LoVo (cell line): Measurements from ENCODE around the gene OR51M1.
A peak's percentile ranks its signal among the peaks of the same experiment; 100 is the strongest.
"Not testable (repeated sequence)": the region's sequence is repeated elsewhere in the genome, so short reads cannot be mapped to it uniquely, and the experiment has no call there.

Source experiments
- DNase-seq: peaks from one replicate; pipeline ENCODE4 v3.0.0-alpha.2; 2016; ENCODE audit warnings: low spot score

The OR51M1 gene, protein sequence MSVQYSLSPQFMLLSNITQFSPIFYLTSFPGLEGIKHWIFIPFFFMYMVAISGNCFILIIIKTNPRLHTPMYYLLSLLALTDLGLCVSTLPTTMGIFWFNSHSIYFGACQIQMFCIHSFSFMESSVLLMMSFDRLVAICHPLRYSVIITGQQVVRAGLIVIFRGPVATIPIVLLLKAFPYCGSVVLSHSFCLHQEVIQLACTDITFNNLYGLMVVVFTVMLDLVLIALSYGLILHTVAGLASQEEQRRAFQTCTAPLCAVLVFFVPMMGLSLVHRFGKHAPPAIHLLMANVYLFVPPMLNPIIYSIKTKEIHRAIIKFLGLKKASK

DNA sequence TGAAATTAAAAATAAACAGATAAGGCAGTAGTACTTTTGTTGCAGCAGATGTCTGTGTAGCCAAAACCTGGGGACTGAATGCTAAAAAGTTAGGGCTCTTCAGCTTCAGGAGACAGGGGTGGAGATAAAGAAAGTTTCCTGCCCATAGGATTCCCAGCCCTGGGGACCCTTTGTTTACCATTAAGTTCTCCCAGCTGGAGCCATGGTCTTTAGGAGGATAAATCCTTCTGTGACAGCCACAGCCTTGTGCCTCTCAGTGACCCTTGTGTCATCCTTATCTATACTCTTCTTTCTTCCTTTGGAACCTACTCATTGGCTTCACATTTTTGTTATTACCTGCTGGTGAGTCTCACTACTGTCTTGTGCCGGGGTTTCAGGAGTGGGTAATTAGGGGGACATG is at the start of gene OR51M1:
Gene OR51M1 (plus strand): TSS at position 237 of the 400 bp plus-strand sequence. CDS start 5,587 bp downstream, outside the sequence.
- DNase-seq: no peak

DNA sequence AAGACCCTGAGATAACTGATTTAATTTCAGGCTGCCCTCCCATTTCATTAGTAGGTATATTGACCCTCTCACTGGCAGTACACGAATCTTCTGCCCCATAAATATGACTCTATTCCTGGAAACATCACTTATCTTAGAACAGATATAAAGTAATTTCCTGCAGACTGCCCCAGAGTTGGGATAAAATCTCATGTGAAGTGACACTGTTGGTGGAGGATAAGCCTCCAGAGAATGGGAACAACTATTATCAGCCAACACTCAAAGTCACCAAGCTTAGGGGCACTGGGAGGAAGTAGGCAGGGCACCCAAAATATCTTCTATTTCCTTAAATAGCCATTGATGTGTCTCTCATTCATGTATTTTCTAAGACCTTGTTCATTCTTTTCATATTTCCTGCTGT is 48.4 kb upstream of the OR51M1 start:
- DNase-seq: no peak

DNA sequence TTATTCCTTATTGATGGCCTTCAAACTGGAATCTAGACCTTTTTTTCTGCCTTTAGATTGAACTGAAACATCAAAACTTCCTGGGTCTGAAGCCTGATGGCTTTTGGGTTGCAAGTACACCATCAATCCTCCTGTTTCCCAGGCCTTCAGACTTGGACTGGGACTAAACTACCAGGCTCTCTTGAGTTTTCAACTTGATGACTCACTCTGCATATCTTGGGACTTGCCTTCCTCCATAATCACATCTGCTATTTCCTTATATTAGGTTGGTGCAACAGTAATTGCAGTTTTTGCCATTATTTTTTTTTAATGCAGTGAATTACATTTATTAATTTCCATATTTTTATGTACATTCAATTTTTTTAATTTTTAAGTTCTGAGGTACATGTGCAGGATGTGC is 47.3 kb upstream of the OR51M1 start:
- DNase-seq: no peak

DNA sequence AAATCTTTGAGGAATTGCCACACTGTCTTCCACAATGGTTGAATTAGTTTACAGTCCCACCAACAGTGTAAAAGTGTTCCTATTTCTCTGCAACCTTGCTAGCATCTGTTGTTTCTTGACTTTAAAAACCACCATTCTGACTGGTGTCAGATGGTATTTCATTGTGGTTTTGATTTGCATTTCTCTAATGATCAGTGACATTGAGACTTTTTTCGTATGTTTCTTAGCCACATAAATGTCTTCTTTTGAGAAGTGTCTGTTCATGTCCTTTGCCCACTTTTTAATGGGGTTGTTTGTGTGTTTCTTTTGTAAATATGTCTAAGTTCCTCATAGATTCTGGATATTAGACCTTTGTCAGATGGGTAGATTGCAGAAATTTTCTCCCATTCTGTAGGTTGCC is 46.4 kb upstream of the OR51M1 start:
- not testable (repeated sequence) for DNase-seq

DNA sequence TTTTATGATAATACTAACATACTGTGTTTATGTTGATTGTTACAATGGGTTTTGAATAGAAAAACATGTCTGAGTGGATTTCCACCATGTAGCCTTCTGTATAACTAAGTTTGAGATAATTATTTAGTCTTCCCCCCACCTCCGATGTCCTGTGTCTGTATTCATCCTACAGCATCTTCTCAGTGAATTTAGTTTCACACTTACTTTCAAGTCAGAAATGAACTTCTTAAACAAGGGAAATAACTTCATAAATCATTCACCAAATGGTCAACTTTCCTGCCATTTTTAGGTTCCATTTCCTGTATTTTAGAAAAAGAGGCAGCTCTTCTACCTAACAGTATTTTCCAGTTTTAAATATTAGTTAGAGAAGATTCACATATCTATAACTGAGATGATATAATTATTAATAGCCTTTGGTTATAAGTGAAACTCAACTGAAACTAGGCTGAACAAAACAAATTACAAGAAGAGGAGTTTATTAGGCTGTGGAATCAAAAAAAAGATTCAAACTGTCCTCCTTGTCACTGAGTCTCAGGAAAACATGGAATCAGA is 43.8 kb upstream of the OR51M1 start:
- DNase-seq: no peak

DNA sequence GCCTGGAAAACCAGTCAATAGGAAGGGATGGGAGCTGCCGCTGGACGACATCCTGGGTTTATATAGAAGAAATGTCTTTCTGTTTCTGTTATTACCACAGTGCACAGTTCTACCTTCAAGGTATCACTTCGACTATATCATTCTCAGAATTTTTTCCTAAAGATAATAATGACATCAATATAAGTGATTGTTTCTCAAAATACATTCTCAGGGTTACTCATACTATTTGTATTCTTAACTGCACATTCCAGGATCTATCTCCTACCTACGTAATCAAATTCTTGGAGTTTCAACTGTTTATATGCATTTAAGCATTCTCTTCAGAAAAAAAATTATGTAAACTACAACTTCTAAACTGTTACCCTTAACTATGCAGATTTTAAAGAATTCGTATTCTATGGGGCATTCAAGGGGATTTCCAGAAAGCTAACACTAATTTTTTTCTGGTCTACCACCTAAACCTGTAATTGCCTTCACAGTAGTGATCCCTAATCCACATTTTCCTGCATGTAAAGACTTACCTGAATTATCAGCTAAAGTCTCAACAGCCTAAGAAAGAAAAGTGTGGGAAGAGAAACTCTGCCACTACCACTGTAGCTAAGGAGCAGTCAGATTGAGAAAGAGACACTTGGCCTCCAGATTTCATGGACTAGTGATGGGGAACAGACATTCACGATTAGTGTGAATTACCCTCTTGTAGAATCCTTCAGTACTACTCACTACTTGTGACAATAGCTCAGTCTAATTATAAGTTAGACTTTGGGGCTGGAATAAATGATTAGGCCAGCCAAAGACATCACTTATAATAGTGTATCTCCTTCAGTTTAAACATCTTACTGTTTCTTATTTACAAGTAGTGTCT is 39.9 kb upstream of the OR51M1 start, which contains the start of gene OR51B5:
Gene OR51B5 (minus strand): TSS at position 51 of the 862 bp plus-strand sequence. CDS start 0 bp downstream, at position 51.
- no peak for DNase-seq

DNA sequence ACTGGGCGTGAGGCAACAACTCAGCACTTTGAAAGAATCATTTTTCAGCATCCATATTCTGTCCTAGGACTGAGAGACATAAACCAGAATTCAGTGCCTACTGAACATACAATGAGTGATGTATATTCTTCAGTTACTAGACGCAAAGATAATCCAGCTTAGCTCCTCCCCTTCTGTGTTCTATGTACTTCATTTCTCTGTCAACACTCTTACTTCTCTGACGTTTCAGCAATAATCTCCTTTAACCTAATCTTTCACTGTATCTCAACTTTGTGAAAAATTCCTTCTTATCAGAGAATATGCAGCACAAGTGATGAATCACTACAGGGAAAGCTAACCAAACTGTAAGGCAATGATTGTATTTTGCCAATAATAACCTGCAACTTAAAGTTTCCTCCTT is 37.8 kb upstream of the OR51M1 start:
- no peak for DNase-seq

DNA sequence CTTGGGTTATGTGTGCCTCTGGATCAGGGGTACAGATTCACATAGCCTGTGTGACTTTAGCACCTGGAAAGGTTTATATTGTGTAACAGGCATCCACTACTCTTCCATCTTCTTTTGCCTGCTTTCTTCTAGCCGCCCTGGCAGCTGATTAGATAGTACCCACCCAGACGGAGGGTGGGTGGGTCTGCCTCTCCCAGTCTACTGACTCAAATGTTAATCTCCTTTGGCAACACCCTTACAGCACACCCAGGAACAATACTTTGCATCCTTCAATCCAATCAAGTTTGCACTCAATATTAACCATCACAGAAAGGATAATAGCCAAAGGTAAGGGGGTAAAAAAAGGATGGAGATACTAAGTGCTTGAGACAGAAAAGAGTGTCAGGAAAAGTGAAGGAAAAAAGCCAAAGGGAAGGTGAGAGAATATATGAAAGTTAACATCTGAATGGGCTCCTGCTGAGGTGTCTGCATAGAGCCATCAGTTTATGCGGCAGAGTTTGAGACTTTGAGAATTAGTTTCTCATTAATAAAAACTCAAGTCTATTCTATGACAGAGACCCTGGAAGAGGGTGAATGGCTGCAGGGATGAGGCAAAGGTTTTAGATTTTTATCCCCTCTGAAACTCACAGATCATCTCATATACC is 34.9 kb upstream of the OR51M1 start:
- DNase-seq: no peak

DNA sequence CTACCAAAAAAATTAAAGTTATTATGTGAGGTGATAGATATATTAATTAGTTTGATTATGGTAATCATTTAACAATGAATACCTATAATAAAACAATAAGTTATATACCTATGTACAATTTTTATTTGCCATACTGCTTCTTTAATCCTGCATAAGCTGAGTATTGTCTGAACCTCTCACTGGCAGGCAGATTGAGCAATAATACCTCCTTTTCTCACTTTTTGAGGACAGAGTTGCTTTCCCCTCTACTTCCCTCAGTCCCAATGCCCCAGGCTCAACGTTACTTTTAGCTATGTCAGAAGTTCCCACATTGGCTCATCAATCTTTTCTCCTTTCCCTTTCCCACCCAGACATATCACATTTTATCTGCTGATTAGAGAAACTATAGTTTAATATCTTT is 34.1 kb upstream of the OR51M1 start:
- DNase-seq: no peak

DNA sequence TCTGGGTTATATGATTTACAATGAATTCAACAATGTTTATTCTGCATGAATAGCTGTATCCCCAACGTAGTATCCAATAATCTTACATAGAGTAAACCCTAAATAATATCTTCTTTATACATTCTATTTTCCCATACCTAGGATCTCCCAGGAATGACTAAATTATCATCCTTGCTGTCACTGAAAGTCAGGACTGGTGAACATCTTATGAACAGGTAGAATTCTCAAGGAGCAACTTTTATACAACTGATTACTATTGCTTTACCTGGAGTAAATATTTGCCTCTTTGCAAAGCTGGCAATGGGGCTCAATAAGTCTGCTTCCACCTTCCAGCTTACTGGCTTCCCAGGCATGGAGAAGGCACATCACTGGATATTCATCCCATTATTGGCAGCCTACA is 32.4 kb upstream of the OR51M1 start, which contains the start of gene OR51B6:
Gene OR51B6 (plus strand): TSS at position 301 of the 400 bp plus-strand sequence. CDS start 0 bp downstream, at position 301.
- no peak for DNase-seq

DNA sequence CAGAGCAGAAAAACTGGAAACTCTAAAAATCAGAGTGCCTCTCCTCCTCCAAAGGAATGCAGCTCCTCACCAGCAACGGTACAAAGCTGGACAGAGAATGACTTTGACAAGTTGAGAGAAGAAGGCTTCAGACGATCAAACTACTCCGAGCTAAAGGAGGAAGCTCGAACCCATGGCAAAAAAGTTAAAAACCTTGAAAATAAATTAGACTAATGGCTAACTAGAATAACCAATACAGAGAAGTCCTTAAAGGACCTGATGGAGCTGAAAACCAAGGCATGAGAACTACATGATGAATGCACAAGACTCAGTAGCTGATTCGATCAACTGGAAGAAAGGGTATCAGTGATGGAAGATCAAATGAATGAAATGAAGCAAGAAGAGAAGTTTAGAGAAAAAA is 27.6 kb upstream of the OR51M1 start:
- DNase-seq: not testable (repeated sequence)

DNA sequence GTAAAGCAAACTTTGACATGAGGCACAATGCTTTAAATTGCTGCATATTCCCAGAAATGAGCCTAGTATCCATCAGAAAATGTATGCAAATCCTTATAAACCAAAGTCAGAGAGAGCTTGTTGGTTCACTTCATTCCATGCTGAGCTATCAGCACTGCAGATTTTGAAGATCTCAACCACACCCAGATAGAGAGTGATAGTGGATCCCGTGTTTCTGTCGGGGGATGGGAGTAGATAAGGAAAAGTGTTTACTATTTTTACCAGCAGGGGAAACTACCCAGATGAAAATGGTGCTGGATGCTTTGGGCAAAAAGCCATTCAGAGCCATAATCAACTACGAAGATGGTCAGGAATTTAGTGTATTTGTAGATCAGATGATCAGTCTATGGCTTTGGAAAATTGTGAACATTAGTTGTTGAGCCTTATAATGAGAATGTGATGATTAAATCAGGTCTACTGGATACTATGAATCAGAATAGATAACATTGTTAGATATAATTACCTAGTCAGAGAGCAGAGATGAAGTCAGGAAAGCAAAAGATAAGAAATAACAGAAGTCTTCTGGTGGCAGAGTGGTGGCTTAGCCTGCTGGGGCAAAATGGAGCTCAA is 21.5 kb upstream of the OR51M1 start:
- DNase-seq: no peak

DNA sequence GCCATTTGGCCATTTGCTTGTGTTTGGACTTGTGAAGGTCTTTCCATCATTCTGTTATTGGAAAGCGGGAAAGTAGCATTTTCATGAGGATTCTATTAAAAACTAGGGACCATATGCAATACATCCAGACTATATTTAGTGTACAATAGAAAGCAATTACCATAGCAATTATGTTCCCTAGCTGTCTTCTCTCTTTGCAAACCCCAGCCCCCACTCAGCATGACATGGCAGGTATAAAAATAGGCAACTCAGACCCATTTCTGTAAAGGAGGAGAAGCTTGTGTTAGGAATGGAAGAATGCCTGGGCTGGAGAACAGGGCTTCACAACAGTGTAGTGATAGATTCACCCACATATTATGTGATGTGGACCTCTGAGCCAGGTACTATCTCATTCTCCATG is 19.9 kb upstream of the OR51M1 start:
- no peak for DNase-seq

DNA sequence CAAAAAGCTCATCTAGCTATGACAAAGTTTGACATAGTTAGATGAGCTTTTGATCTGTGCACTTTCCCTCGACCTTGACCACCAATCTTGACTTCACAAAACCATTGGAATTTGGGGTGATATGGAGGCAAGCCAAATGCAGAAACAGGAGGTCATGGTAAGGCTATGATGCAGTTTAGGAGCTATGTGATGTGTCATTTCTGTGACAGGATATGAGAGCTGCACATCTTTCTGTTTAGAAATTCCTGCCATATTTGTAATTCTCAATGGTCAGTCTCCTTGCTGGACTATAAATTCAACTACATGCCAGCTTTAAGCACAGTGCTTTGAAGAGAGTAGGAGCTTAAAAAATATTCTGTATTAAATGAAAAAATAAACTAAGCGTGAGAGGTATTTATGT is 19.4 kb upstream of the OR51M1 start:
- DNase-seq: no peak

DNA sequence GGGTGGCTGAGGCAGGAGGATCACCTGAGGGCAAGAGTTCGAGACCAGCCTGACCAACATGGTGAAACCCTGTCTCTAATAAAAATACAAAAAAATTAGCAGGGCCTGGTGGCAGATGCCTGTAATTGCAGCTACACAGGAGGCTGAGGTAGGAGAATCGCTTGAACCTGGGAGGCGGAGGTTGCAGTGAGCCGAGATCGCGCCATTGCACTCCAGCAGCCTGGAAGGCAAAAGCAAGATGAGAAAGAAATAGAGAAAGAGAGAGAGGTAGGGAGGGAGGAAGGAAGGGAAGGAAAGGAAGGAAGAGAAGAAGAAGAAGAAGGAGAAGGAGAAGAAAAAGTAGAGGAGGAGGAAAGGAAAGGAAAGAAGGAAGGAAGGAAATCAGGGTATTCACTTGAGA is 17.2 kb upstream of the OR51M1 start:
- DNase-seq: not testable (repeated sequence)

DNA sequence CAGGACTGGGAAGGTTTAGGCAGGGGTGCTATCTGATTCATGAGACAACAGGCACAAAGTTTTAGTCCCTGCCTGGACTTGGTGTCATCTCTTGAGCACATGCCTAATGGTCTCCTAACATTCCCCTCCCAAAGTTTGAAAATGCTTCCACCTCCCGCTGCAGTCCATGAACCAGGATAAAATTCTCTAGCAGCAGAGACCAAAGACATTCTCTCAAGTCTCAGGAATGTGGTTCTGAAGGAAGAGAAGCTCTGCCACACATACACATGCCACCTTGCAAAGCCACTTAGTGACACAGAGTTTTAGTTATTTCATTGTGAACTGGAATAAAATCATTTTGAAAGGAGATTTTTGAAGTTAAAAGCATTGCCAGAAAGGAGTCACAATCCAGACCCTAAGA is 16.8 kb upstream of the OR51M1 start:
- no peak for DNase-seq

DNA sequence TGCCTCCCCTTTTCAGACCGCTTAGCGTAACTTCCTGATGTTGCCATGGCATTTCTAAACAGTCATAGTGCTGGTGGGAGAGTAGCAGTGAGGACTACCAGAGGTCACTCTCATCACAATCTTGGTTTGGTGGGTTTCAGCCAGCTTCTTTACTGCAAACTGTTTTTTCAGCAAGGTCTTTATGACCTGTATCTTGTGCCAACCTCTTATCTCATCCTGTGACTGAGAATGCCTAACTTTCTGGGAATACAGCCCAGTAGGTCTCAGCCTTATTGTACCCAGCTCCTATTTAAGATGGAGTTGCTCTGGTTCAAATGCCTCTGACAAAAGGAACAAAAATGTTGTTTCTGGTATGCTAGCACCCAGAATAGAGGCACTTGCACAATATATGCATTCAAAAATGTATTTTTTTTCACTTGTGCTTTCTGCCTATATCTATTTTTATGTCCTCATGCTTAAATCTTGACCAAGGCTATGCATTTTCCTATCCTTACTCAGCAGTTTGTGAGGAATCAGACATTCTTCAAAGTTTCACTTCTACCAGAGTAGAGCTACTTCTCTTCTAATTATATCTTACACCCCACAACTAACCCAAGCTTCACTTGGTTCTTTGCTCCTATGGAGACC is 16.1 kb upstream of the OR51M1 start:
- no peak for DNase-seq

DNA sequence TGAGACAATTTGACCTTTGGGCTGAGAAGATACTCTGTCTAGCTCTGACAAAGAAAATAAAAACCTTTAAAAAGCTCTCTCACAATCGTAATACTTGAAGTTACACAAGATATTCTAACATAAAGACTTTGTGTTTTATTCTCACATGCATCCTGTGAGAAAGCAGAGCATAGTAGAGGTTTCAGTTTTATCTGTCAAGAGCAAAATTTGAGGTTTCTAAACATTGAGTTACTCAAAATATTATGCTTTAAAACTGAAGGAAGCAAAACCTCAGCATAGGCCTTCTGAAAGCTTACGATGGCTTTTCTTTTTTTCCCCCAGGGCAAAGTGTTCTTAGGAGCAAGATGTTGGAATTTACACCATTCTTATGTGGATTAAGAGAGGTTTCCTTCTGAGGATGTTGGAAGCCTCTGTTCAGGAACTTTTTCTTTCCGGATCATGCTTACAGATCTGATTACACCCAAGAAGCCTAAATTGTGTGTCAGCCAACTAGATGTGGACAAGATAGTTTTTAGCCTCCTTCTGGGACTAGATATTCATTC is 15.0 kb upstream of the OR51M1 start:
- no peak for DNase-seq

DNA sequence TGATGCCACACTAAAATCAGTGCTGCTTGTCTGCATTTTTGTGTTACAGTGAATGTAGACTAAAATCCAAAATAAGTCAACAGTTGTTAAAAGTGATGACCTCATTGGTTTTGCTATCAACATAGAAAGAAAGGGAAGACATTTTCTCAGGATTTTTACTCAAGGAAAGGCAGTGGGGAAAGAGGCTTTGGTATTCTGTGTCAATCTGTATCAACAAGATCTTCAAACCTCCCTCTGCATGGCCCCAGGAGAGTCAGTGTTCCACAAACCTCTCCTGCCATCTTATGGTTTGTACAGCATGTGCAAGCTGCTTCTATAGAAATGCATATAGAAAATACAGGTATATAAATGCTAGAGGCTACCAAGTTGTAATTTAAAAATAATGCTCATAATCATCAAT is 13.8 kb upstream of the OR51M1 start:
- DNase-seq: no peak

DNA sequence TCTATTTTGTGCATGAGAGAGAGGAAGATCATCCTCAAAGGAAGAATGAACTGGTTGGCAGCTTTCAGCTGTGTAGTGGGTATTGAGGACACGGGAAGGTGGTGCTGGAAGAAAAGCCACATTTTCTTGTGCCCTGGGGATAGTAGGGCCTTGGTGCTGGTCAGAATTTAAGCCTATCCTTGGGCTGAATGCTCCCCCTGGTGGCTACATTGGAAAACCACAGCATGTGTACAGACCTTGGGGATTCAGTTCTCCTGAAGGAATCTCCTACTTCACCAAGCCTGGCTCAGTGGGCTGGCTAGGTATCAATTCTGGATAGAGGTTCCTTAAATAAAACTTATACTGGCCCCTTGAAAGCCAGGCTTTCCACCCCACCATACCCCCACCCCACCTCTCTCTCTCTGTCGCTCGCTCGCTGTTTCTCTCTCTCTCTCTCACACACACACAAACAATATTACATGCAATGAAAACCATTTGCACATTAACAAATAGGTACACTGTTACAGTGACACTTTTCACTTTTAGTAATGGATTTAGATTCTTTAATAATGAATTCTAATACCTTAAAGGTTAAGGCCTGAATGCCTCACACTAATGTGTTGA is 2.8 kb upstream of the OR51M1 start:
- DNase-seq: peak; percentile 62

DNA sequence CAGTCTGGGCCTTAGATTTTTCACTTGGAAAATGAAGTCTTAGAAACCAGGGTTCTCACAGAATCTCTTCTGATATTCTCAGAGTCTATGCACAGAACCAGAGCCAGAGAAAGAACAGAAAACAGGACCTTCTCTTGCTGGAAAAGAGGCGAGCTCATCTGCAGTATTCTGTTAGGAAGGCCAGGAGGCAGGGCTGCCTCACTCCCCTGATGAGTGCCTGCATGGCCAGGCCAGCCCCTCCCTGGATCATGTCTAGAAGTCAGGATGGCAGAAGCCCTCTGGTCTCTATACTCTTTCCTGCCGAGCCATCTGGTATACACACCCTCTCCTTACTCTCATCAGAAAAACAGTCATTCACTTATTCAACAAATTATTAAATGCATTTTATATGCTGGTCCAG is 723 bp downstream of the OR51M1 start:
- DNase-seq: no peak
